Measurements from ENCODE around the gene FGF3.

- TF ChIP-seq POLR2A (IDR thresholded peaks at IDR 0.05) (no peak), CTCF (IDR thresholded peaks at IDR 0.05) (no peak)
Observed at GRCh38 chr11:69860796-69861445, 41.7 kb upstream of the FGF3 start.

Measured in Peyer's patch (tissue), 4 donors.